HCT116 (cell line): Measurements from ENCODE around the gene SGCA. TPM values are rescaled to one million over a fixed set of nuclear protein-coding genes. Genes with fewer than 3 reads are reported as not detected.

Experiments used
- ATAC-seq: fragments of 200-7000 bp; cut with Tn5 transposase; 2 replicates; pipeline ENCODE4 v1.9.1; 2020; ENCODE audit warnings: mild to moderate bottlenecking, moderate library complexity
- BruUV-seq: library from RNA; stranded (reverse); fragments of 400-500 nt; replicated peaks from 2 replicates; lab custom pipeline; 2021; lab: Mats Ljungman, UMichigan
- CTCF ChIA-PET: fragments of 300-600 bp; sonication (Branson Sonifier 250); formaldehyde crosslinking; loops from one replicate; lab custom pipeline; 2021; ENCODE audit warnings: antibody characterized with exemption; lab: Charles Lee
- POLR2A ChIA-PET: fragments of 300-600, 350-600 bp; sonication (Branson Sonifier 250); formaldehyde crosslinking; loops from one replicate; lab custom pipeline; 2021; ENCODE audit warnings: antibody characterized with exemption; lab: Charles Lee
- RAD21 ChIA-PET, 2 experiments: fragments of 300-600 bp; sonication (Branson Sonifier 250); formaldehyde crosslinking; loops; one replicate each; lab custom pipeline; 2023; ENCODE audit warnings: low total read pairs in 2 of 2; ENCODE audit not compliant: uncharacterized antibody in 2 of 2, unreplicated experiment in 2 of 2, low non-redundant PET in 1 of 2; lab: Charles Lee
- DNase-seq: peaks from one replicate; pipeline ENCODE4 v3.0.0-alpha.2; 2010; ENCODE audit warnings: low read depth, low spot score
- H2AFZ ChIP-seq: fragments of 200-600 bp; shearing (Covaris generic), sonication (generic); 2 replicates; pipeline ENCODE4 v1.6.1; 2017; ENCODE audit warnings: low read depth, mixed run types, mixed read lengths, antibody characterized with exemption, low read length; ENCODE audit not compliant: poor library complexity, severe bottlenecking
- H3K27ac ChIP-seq: 2 replicates; pipeline ENCODE4 v1.5.1; 2012; ENCODE audit warnings: low read depth, low read length
- H3K27me3 ChIP-seq: fragments of 200-600 bp; sonication (generic); 2 replicates; pipeline ENCODE4 v1.6.1; 2016; ENCODE audit warnings: mixed run types, low read length, mixed read lengths; ENCODE audit not compliant: insufficient read depth
- H3K36me3 ChIP-seq, 2 experiments: fragments of 200-500 bp in 1 of 2; fragments of 200-600 bp in 1 of 2; sonication (Bioruptor generic) in 1 of 2; sonication (generic) in 1 of 2; 2 replicates each; pipeline versions ENCODE4 v1.5.1 to v1.6.1; 2014 to 2016; ENCODE audit warnings: low read length in 2 of 2, inconsistent platforms in 1 of 2, mixed read lengths in 1 of 2, mixed run types in 1 of 2; ENCODE audit not compliant: insufficient read depth in 2 of 2, control insufficient read depth in 1 of 2
- H3K4me1 ChIP-seq, 2 experiments: fragments of 200-600 bp in 1 of 2; sonication (generic) in 1 of 2; 2 replicates each; pipeline versions ENCODE4 v1.5.1 to v1.6.1; 2012 to 2017; ENCODE audit warnings: low read length in 2 of 2, inconsistent platforms in 1 of 2, mild to moderate bottlenecking in 1 of 2, mixed read lengths in 1 of 2, mixed run types in 1 of 2, moderate library complexity in 1 of 2; ENCODE audit not compliant: insufficient read depth in 2 of 2, control insufficient read depth in 1 of 2
- H3K4me2 ChIP-seq: fragments of 200-600 bp; sonication (generic); 2 replicates; pipeline ENCODE4 v1.6.1; 2017; ENCODE audit warnings: mixed run types, low read length, mixed read lengths
- H3K4me3 ChIP-seq, 2 experiments: fragments of 200-600 bp in 1 of 2; sonication (generic) in 1 of 2; replicated peaks in 1 of 2; 2 replicates each; pipeline ENCODE4 v1.5.1; 2011 to 2016; ENCODE audit warnings: low read length in 2 of 2, control low read depth in 1 of 2, low read depth in 1 of 2, mild to moderate bottlenecking in 1 of 2, mixed read lengths in 1 of 2, mixed run types in 1 of 2
- H3K79me2 ChIP-seq: fragments of 200-600 bp; sonication (generic); 2 replicates; pipeline ENCODE4 v1.6.1; 2017; ENCODE audit warnings: mild to moderate bottlenecking, mixed run types, low read length, moderate library complexity, mixed read lengths; ENCODE audit not compliant: insufficient read depth
- H3K9ac ChIP-seq: fragments of 200-600 bp; sonication (generic); 2 replicates; pipeline ENCODE4 v1.6.1; 2016; ENCODE audit warnings: low read length, mixed read lengths
- H3K9me2 ChIP-seq: fragments of 200-600 bp; sonication (generic), shearing (Covaris generic); 2 replicates; pipeline ENCODE4 v1.6.1; 2017; ENCODE audit warnings: mixed run types, mild to moderate bottlenecking, moderate library complexity; ENCODE audit not compliant: insufficient read depth
- H3K9me3 ChIP-seq, 2 experiments: fragments of 200-500 bp in 1 of 2; fragments of 200-600 bp in 1 of 2; sonication (Bioruptor generic) in 1 of 2; sonication (generic) in 1 of 2; 2 replicates each; pipeline ENCODE4 v1.6.1; 2014 to 2017; ENCODE audit warnings: low read length in 2 of 2, mixed read lengths in 2 of 2, inconsistent platforms in 1 of 2, low read depth in 1 of 2, mild to moderate bottlenecking in 1 of 2, mixed run types in 1 of 2, moderate library complexity in 1 of 2; ENCODE audit not compliant: control insufficient read depth in 1 of 2, insufficient read depth in 1 of 2
- H4K20me1 ChIP-seq: fragments of 200-600 bp; sonication (generic), shearing (Covaris generic); 2 replicates; pipeline ENCODE4 v1.6.1; 2017; ENCODE audit warnings: mixed run types, mild to moderate bottlenecking, moderate library complexity; ENCODE audit not compliant: insufficient read depth
- CBX3 ChIP-seq: IDR thresholded peaks from 2 replicates; pipeline ENCODE4 v1.6.1; 2012; ENCODE audit warnings: low read depth
- CEBPB ChIP-seq: IDR thresholded peaks from 2 replicates; pipeline ENCODE4 v1.6.1; 2012; ENCODE audit warnings: low read depth
- EGR1 ChIP-seq: IDR thresholded peaks from 2 replicates; pipeline ENCODE4 v1.6.1; 2012; ENCODE audit warnings: low read depth
- ELF1 ChIP-seq: IDR thresholded peaks from 2 replicates; pipeline ENCODE4 v1.6.1; 2012; ENCODE audit warnings: low read depth, borderline replicate concordance
- EZH2 ChIP-seq: fragments of 200-600 bp; sonication (generic); IDR thresholded peaks from 2 replicates; pipeline ENCODE4 v1.6.1; 2017; ENCODE audit warnings: antibody characterized with exemption, mixed run types
- FOSL1 ChIP-seq: IDR thresholded peaks from 2 replicates; pipeline ENCODE4 v1.6.1; 2012; ENCODE audit warnings: low read depth
- JUND ChIP-seq: IDR thresholded peaks from 2 replicates; pipeline ENCODE4 v1.6.1; 2012
- POLR2AphosphoS5 ChIP-seq: IDR thresholded peaks from 2 replicates; pipeline ENCODE4 v1.6.1; 2011; ENCODE audit warnings: mild to moderate bottlenecking, low read depth, low read length, moderate library complexity
- RAD21 ChIP-seq: IDR thresholded peaks from 2 replicates; pipeline ENCODE4 v1.6.1; 2012; ENCODE audit warnings: low read depth, mild to moderate bottlenecking
- SIN3A ChIP-seq: IDR thresholded peaks from 2 replicates; pipeline ENCODE4 v1.6.1; 2012; ENCODE audit warnings: low read depth
- SP1 ChIP-seq: IDR thresholded peaks from 2 replicates; pipeline ENCODE4 v1.6.1; 2012; ENCODE audit warnings: low read depth
- SRF ChIP-seq: IDR thresholded peaks from 2 replicates; pipeline ENCODE4 v1.6.1; 2012; ENCODE audit warnings: low read depth
- YY1 ChIP-seq: IDR thresholded peaks from 2 replicates; pipeline ENCODE4 v1.6.1; 2011; ENCODE audit warnings: low read length, low read depth, moderate library complexity, mild to moderate bottlenecking; ENCODE audit not compliant: insufficient replicate concordance; ENCODE audit errors: extremely low read depth
- ZFX ChIP-seq: fragments of 450-650 bp; IDR thresholded peaks from 2 replicates; pipeline ENCODE4 v1.6.1; 2017
- ZNF274 ChIP-seq: fragments of 200-500 bp; sonication (Bioruptor generic); IDR thresholded peaks from 2 replicates; pipeline ENCODE4 v1.6.1; 2014; ENCODE audit warnings: mild to moderate bottlenecking, low read depth, low read length, inconsistent platforms
- intact Hi-C: fragments of 100-400 bp; cut with micrococcal nuclease; formaldehyde crosslinking; loops from 2 replicates; pipeline ENCODE4 v1.10.0; 2022
- total RNA-seq: library from RNA; stranded (reverse); gene quantifications from one replicate; pipeline ENCODE4 v1.2.1, GENCODE V29; 2021; ENCODE audit not compliant: unreplicated experiment
- TF ChIP-seq, protein P1 (sequence below): IDR thresholded peaks from 2 replicates; pipeline ENCODE4 v1.6.1; 2012; ENCODE audit warnings: low read depth
- TF ChIP-seq, protein P2 (sequence below), 3 experiments: fragments of 200-600 bp in 1 of 3; sonication (generic) in 1 of 3; IDR thresholded peaks in 2 of 3; conservative IDR thresholded peaks in 1 of 3; 2 replicates each; pipeline ENCODE4 v1.5.1; 2012 to 2017; ENCODE audit warnings: low read depth in 2 of 3, low read length in 2 of 3, antibody characterized with exemption in 1 of 3, borderline replicate concordance in 1 of 3, control low read depth in 1 of 3, mild to moderate bottlenecking in 1 of 3, mixed read lengths in 1 of 3, mixed run types in 1 of 3, moderate library complexity in 1 of 3; ENCODE audit not compliant: insufficient read depth in 1 of 3
- TF ChIP-seq, protein P3 (sequence below): IDR thresholded peaks from 2 replicates; pipeline ENCODE4 v1.6.1; 2012

Gene SGCA
- total RNA-seq, 1 experiment from 2014 or later: 0.37 TPM

DNA sequence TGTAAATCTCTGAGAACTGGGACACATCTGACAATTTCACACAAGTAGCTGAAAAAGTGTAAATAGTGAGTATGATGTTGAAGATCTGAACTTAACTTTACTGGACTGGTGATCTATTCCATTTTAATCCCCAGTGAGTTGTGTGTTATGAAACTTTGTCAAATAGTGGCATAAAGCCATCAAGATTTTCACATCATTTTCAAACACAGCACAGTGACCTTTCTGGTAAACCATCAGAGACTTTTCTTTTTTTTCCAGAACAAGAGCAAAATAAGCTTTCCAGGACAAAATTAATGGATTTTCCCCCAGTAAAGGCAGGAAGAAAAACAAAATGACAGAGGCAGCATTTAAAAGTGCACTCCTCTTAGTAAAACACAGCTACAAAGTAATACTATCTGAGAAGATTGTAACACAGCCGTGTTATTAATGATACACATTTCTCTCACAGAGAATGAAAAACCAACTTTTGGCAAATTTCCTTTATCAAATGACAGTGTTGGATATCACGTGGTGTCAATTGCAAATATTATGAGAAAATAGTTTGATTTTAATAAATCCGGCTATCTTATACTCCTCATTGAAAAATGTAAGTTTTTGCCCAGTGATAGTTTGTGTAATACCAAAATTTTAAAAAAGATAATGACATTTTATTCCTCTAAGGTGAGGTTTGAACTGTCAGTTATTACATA lies 52.4 kb downstream of the SGCA start:
- POLR2A ChIA-PET: interaction anchor here (1.2 to 1.3 kb wide), 2 partner anchors 9 to 56 kb away, joined by 4 read pairs; partner anchors contain the start of gene TMEM92
- no peak overlapping the region for H3K9ac ChIP-seq
- intact Hi-C loops: no loop called here

DNA sequence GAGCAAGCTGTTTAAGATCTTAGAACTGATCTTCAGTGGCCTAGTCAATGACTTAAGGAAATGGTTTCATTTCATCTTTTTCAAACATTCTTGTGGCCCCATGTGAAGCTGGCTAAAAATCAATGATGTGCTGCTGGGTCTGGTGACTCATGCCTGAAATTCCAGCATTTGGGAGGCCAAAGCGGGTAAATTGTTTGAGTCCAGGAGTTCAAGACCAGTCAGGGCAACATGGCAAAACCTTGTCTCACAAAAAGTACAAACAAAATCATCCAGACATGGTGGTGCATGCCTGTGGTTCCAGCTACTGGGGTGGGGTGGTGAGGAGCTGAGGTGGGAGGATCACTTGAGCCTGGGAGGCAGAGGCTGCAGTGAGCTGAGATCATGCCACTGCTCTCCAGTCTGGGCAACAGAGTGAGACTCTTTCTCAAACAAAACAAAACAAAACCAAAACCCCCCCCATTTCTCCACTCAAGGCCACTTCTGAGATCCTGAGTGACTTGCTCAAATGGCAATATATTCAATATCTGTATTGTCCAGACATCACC lies 53.0 kb downstream of the SGCA start:
- no peaks in the 10 kb centered on the region for H3K27me3 ChIP-seq
- intact Hi-C loops: no loop called here
- DNase-seq (peak; percentile 49), ATAC-seq (peak; percentile 78)
- H3K79me2 ChIP-seq: no peaks in the 10 kb centered on the region
- peak overlapping the region; percentile 71 for H3K4me2 ChIP-seq
- peak overlapping the region; percentile 91 for H2AFZ ChIP-seq
- no peaks in the 10 kb centered on the region for H3K9me3 ChIP-seq
- H3K36me3 ChIP-seq: no peaks in the 10 kb centered on the region
- ChIA-PET CTCF (interaction anchor here (1.5 to 2.1 kb wide), 4 partner anchors 14 to 55 kb away, joined by 3 to 7 read pairs (median 4); partner anchors contain the start of gene TMEM92), RAD21 (no interaction called here), POLR2A (interaction anchor here (1.2 kb wide), 1 partner anchor 10 kb away, joined by 4 read pairs; no protein-coding TSS in a partner anchor)
- BruUV-seq: no TSS peak
- no peaks in the 10 kb centered on the region for H4K20me1 ChIP-seq
- no peaks in the 10 kb centered on the region for H3K9me2 ChIP-seq
- peak overlapping the region in 1 of 2 experiments; percentile 30; a peak in 2 of 4 replicates for H3K4me3 ChIP-seq
- peak overlapping the region; percentile 46; the same call in 1 of the 2 replicates for H3K27ac ChIP-seq
- H3K9ac ChIP-seq: peak overlapping the region; percentile 4
- peaks cover 25 to 34% of the 10 kb centered on the region in 2 experiments for H3K4me1 ChIP-seq
- TF ChIP-seq RAD21: no peak
- TF ChIP-seq CBX3: peak; percentile 77
- TF ChIP-seq, protein P1, sequence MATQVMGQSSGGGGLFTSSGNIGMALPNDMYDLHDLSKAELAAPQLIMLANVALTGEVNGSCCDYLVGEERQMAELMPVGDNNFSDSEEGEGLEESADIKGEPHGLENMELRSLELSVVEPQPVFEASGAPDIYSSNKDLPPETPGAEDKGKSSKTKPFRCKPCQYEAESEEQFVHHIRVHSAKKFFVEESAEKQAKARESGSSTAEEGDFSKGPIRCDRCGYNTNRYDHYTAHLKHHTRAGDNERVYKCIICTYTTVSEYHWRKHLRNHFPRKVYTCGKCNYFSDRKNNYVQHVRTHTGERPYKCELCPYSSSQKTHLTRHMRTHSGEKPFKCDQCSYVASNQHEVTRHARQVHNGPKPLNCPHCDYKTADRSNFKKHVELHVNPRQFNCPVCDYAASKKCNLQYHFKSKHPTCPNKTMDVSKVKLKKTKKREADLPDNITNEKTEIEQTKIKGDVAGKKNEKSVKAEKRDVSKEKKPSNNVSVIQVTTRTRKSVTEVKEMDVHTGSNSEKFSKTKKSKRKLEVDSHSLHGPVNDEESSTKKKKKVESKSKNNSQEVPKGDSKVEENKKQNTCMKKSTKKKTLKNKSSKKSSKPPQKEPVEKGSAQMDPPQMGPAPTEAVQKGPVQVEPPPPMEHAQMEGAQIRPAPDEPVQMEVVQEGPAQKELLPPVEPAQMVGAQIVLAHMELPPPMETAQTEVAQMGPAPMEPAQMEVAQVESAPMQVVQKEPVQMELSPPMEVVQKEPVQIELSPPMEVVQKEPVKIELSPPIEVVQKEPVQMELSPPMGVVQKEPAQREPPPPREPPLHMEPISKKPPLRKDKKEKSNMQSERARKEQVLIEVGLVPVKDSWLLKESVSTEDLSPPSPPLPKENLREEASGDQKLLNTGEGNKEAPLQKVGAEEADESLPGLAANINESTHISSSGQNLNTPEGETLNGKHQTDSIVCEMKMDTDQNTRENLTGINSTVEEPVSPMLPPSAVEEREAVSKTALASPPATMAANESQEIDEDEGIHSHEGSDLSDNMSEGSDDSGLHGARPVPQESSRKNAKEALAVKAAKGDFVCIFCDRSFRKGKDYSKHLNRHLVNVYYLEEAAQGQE: no peak
- peak; percentile 76 for TF ChIP-seq JUND
- TF ChIP-seq EZH2: no peak
- TF ChIP-seq, protein P2, sequence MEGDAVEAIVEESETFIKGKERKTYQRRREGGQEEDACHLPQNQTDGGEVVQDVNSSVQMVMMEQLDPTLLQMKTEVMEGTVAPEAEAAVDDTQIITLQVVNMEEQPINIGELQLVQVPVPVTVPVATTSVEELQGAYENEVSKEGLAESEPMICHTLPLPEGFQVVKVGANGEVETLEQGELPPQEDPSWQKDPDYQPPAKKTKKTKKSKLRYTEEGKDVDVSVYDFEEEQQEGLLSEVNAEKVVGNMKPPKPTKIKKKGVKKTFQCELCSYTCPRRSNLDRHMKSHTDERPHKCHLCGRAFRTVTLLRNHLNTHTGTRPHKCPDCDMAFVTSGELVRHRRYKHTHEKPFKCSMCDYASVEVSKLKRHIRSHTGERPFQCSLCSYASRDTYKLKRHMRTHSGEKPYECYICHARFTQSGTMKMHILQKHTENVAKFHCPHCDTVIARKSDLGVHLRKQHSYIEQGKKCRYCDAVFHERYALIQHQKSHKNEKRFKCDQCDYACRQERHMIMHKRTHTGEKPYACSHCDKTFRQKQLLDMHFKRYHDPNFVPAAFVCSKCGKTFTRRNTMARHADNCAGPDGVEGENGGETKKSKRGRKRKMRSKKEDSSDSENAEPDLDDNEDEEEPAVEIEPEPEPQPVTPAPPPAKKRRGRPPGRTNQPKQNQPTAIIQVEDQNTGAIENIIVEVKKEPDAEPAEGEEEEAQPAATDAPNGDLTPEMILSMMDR (IDR thresholded peaks at IDR 0.05 in 2 of 3, conservative IDR thresholded peaks at IDR 0.05 in 1 of 3; ENCODE audit: borderline replicate concordance in 1 of 3, insufficient read depth in 1 of 3, low read depth in 2 of 3, low read length in 2 of 3): 0 out of 6 replicates have a peak, but pooled peaks of 1 of the 3 experiments have one; percentile 3

More for the DNA sequence above, 52.4 kb downstream of the SGCA start:
- H3K4me3 ChIP-seq: peak overlapping the region in 1 of 2 experiments; percentile 30; a peak in 2 of 4 replicates
- DNase-seq (no peak), ATAC-seq (no peak)
- no TSS peak for BruUV-seq
- peaks cover 25 to 35% of the 10 kb centered on the region in 2 experiments for H3K4me1 ChIP-seq
- ChIA-PET RAD21 (no interaction called here), CTCF (interaction anchor here (1.5 to 2.1 kb wide), 4 partner anchors 15 to 55 kb away, joined by 3 to 8 read pairs (median 6); partner anchors contain the start of gene TMEM92)
- peak overlapping the region; percentile 71 for H3K4me2 ChIP-seq
- H3K36me3 ChIP-seq: no peaks in the 10 kb centered on the region
- no peaks in the 10 kb centered on the region for H3K9me2 ChIP-seq
- TF ChIP-seq, protein P3, sequence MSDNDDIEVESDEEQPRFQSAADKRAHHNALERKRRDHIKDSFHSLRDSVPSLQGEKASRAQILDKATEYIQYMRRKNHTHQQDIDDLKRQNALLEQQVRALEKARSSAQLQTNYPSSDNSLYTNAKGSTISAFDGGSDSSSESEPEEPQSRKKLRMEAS: no peak
- TF ChIP-seq SIN3A (no peak), CEBPB (no peak), POLR2AphosphoS5 (no peak), FOSL1 (no peak), ELF1 (no peak), ZNF274 (no peak), JUND (no peak), SP1 (no peak), SRF (no peak), ZFX (no peak), YY1 (no peak), EGR1 (no peak), CBX3 (no peak)
- H4K20me1 ChIP-seq: no peaks in the 10 kb centered on the region
- no peaks in the 10 kb centered on the region for H3K27me3 ChIP-seq
- no peaks in the 10 kb centered on the region for H3K79me2 ChIP-seq
- H3K9me3 ChIP-seq: no peaks in the 10 kb centered on the region
- peak overlapping the region; percentile 46; the same call in 1 of the 2 replicates for H3K27ac ChIP-seq
- H2AFZ ChIP-seq: peak overlapping the region; percentile 91
